ENCODE measurements around the gene MICAL3. TPM values are rescaled to one million over a fixed set of nuclear protein-coding genes. Genes with fewer than 3 reads are reported as not detected.

Gene MICAL3
- total and polyA plus RNA-seq, 7 donors: 9.6 to 94.2 (median 35.0) TPM

- Histone ChIP-seq H3K27ac (no peak overlapping the region), H3K27me3 (no peaks in the 10 kb centered on the region), H3K4me3 (no peak overlapping the region), H3K36me3 (no peaks in the 10 kb centered on the region), H3K9me3 (no peaks in the 10 kb centered on the region), H3K4me1 (peaks cover 0 to 59% (median 38%) of the 10 kb centered on the region in 4 donors)
- no peak for TF ChIP-seq POLR2A (IDR thresholded peaks at IDR 0.05)
- TF ChIP-seq CTCF (IDR thresholded peaks at IDR 0.05): no peak
- no peak for TF ChIP-seq POLR2AphosphoS5 (IDR thresholded peaks at IDR 0.05)
- TF ChIP-seq EP300 (IDR thresholded peaks at IDR 0.05): no peak
- DNase-seq: no peak
- 72 to 78% methylated on average over 12 of the region's 12 CpGs for WGBS, 2 donors
- intact Hi-C loops (cut with DNase I): no loop called here
Observed at GRCh38 chr22:17965538-17966402, 58.6 kb downstream of the MICAL3 start.

- intact Hi-C loops (cut with DNase I): no loop called here
- no peaks in the 10 kb centered on the region for H3K27me3 ChIP-seq
- no peak overlapping the region for H3K4me3 ChIP-seq
- TF ChIP-seq POLR2AphosphoS5 (IDR thresholded peaks at IDR 0.05) (no peak), POLR2A (IDR thresholded peaks at IDR 0.05) (no peak), CTCF (IDR thresholded peaks at IDR 0.05) (no peak), EP300 (IDR thresholded peaks at IDR 0.05) (no peak)
- H3K9me3 ChIP-seq: no peaks in the 10 kb centered on the region
- peak overlapping the region; percentile 38 to 68 (median 46) for H3K27ac ChIP-seq
- no peaks in the 10 kb centered on the region for H3K36me3 ChIP-seq
- DNase-seq: no peak
- peaks cover 0 to 59% (median 35%) of the 10 kb centered on the region in 4 donors for H3K4me1 ChIP-seq
- 68 to 74% methylated on average over 10 of the region's 10 CpGs for WGBS, 2 donors
Observed at GRCh38 chr22:17964643-17965042, 59.7 kb downstream of the MICAL3 start.

GRCh38 chr22:17964156-17964555, 60.2 kb downstream of the MICAL3 start:
- H3K27ac ChIP-seq: peak overlapping the region; percentile 38 to 68 (median 46)
- DNase-seq: no peak

GRCh38 chr22:17963015-17963414, 61.3 kb downstream of the MICAL3 start:
- TF ChIP-seq POLR2AphosphoS5 (IDR thresholded peaks at IDR 0.05): no peak
- no peak for TF ChIP-seq POLR2A (IDR thresholded peaks at IDR 0.05)
- no peak for TF ChIP-seq CTCF (IDR thresholded peaks at IDR 0.05)
- TF ChIP-seq EP300 (IDR thresholded peaks at IDR 0.05): no peak
- 89 to 95% methylated on average over 8 of the region's 8 CpGs for WGBS, 2 donors
- H3K4me1 ChIP-seq: peaks cover 0 to 55% (median 34%) of the 10 kb centered on the region in 4 donors
- no peak overlapping the region for H3K4me3 ChIP-seq
- intact Hi-C loops (cut with DNase I): no loop called here
- H3K9me3 ChIP-seq: no peaks in the 10 kb centered on the region
- DNase-seq: no peak
- no peaks in the 10 kb centered on the region for H3K27me3 ChIP-seq
- no peaks in the 10 kb centered on the region for H3K36me3 ChIP-seq
- no peak overlapping the region for H3K27ac ChIP-seq

More at GRCh38 chr22:17964156-17964555, 60.2 kb downstream of the MICAL3 start:
- no peaks in the 10 kb centered on the region for H3K36me3 ChIP-seq
- H3K9me3 ChIP-seq: no peaks in the 10 kb centered on the region
- intact Hi-C loops (cut with DNase I): no loop called here
- no peak overlapping the region for H3K4me3 ChIP-seq
- H3K27me3 ChIP-seq: no peaks in the 10 kb centered on the region
- 76 to 80% methylated on average over 6 of the region's 6 CpGs for WGBS, 2 donors
- no peak for TF ChIP-seq POLR2AphosphoS5 (IDR thresholded peaks at IDR 0.05)
- no peak for TF ChIP-seq CTCF (IDR thresholded peaks at IDR 0.05)
- no peak for TF ChIP-seq EP300 (IDR thresholded peaks at IDR 0.05)
- no peak for TF ChIP-seq POLR2A (IDR thresholded peaks at IDR 0.05)
- peaks cover 0 to 54% (median 31%) of the 10 kb centered on the region in 4 donors for H3K4me1 ChIP-seq
